ENCODE measurements around the gene TAS2R41. TPM values are rescaled to one million over a fixed set of nuclear protein-coding genes. Genes with fewer than 3 reads are reported as not detected.

Gene TAS2R41
- total and polyA plus RNA-seq, 2 of the 4 experiments (the other 2 are of a cell fraction): not detected

DNA sequence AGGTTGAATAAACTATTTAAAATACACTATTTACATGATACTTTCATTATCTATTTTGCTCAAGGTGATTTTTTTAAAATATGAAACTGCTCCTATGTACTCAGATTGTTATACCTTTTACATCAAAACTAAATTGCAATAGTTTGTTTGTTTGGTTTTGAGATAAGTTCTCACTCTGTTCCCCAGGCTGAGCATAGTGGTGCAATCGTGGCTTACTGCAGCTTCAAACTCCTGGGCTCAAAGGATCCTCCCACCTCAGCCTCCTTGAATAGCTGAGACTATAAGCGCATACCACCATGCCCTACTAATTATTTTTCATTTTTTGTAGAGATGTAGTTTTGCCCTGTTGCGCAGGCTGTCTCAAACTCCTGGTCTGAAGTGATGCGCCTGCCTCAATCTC, 21.7 kb upstream of the TAS2R41 start:
- H4K91ac ChIP-seq (ENCODE audit: insufficient read depth, low read depth, low read length): no peak overlapping the region; the same call in 1 of the 2 replicates
- no peak overlapping the region for H3K56ac ChIP-seq (ENCODE audit: extremely low read depth, insufficient read depth, low read length)
- peak overlapping the region; percentile 6; the same call in 1 of the 2 replicates for H2BK20ac ChIP-seq (ENCODE audit: low read depth, low read length)
- no CpG with 5 or more reads among the region's 4 CpGs for WGBS, 2 experiments (ENCODE audit: extremely low coverage in 2 of 2, insufficient read length in 1 of 2)
- H3K4ac ChIP-seq (ENCODE audit: low read depth, low read length): no peak overlapping the region
- H3K27ac ChIP-seq (ENCODE audit: insufficient read depth, low read length): no peak overlapping the region
- peak overlapping the region; percentile 37; the same call in 1 of the 2 replicates for H3K14ac ChIP-seq (replicated peaks; ENCODE audit: low read depth, low read length)
- in situ Hi-C loops (cut with MboI; ENCODE audit: low sequenced_read_pairs): no loop called here
- H2AK9ac ChIP-seq (replicated peaks; ENCODE audit: low read depth, low read length, poor library complexity): no peak overlapping the region
- ChIA-PET CTCF (interaction anchor here (0.7 to 1.4 kb wide), 2 partner anchors 34 to 40 kb away, joined by 3 read pairs; no protein-coding TSS in a partner anchor), POLR2A (ENCODE audit: unreplicated experiment) (no interaction called here)
- no peaks in the 10 kb centered on the region for H3K79me1 ChIP-seq (ENCODE audit: low read depth in 1 of 2, low read length in 2 of 2)
- dilution Hi-C loops (cut with HindIII; ENCODE audit: low sequenced_read_pairs, unreplicated experiment): no loop called here
- no peaks in the 10 kb centered on the region for H3K27me3 ChIP-seq (ENCODE audit: control insufficient read depth, insufficient read depth, low read length)
- H3K36me3 ChIP-seq (ENCODE audit: control insufficient read depth, insufficient read depth, low read length): no peaks in the 10 kb centered on the region
- H4K8ac ChIP-seq (ENCODE audit: low read depth in 2 of 2, low read length in 2 of 2): 0 out of 4 replicates have a peak overlapping the region, but pooled peaks have one; percentile 23 to 57
- H2BK5ac ChIP-seq (ENCODE audit: low read depth, low read length, poor library complexity, severe bottlenecking): no peak overlapping the region
- no peaks in the 10 kb centered on the region for H3K9me3 ChIP-seq (ENCODE audit: control insufficient read depth, insufficient read depth, low read length)
- 0 out of 2 replicates have a peak overlapping the region, but pooled peaks have one; percentile 70 for H2AK5ac ChIP-seq (ENCODE audit: low read depth, low read length)
- no peak overlapping the region for H3K4me3 ChIP-seq (ENCODE audit: insufficient read depth, low read depth, low read length)
- H4K5ac ChIP-seq (ENCODE audit: low read depth, low read length): no peak overlapping the region
- no peak overlapping the region for H3K4me2 ChIP-seq (ENCODE audit: low read depth, low read length)
- H2AFZ ChIP-seq (replicated peaks; ENCODE audit: low read length, poor library complexity): no peak overlapping the region
- peak overlapping the region; percentile 69 for H2BK120ac ChIP-seq (ENCODE audit: low read depth, low read length)
- no peak overlapping the region for H3K23ac ChIP-seq (ENCODE audit: low read depth, low read length)
- BruUV-seq (replicated peaks): no TSS peak
- H3K9ac ChIP-seq (ENCODE audit: low read depth, low read length): no peak overlapping the region
- ATAC-seq (ENCODE audit: low read depth) (no peak), DNase-seq (no peak)
- peaks cover 10% of the 10 kb centered on the region for H3K9me1 ChIP-seq (ENCODE audit: insufficient read depth, low read length)
- intact Hi-C loops (cut with micrococcal nuclease): loop anchor here (2.0 kb wide), 1 partner anchor 25 kb away; no protein-coding TSS in a partner anchor
- H4K20me1 ChIP-seq (ENCODE audit: insufficient read depth, low read length): no peaks in the 10 kb centered on the region; the same call in 1 of the 2 replicates
- peaks cover 16% of the 10 kb centered on the region for H3K4me1 ChIP-seq (ENCODE audit: control insufficient read depth, insufficient read depth, low read length)
- H2BK15ac ChIP-seq (ENCODE audit: low read depth, low read length): no peak overlapping the region; the same call in 2 of the 3 replicates
- TF ChIP-seq RCOR1 (IDR thresholded peaks at IDR 0.05; ENCODE audit: insufficient replicate concordance, low read length): no peak
- TF ChIP-seq, protein P1, sequence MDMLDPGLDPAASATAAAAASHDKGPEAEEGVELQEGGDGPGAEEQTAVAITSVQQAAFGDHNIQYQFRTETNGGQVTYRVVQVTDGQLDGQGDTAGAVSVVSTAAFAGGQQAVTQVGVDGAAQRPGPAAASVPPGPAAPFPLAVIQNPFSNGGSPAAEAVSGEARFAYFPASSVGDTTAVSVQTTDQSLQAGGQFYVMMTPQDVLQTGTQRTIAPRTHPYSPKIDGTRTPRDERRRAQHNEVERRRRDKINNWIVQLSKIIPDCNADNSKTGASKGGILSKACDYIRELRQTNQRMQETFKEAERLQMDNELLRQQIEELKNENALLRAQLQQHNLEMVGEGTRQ (IDR thresholded peaks at IDR 0.05; ENCODE audit: low read depth, low read length): no peak
- peak overlapping the region; percentile 24; the same call in 1 of the 2 replicates for H3K18ac ChIP-seq (ENCODE audit: low read depth, low read length)

Measured in IMR-90 (cell line).